ENCODE results near the gene CFAP99. TPM values are rescaled to one million over a fixed set of nuclear protein-coding genes. Genes with fewer than 3 reads are reported as not detected.

The CFAP99 gene
- total and polyA plus RNA-seq, 2 of the 8 experiments (the other 6 are each of a cell fraction or from before 2014, with no cell fraction given) = not detected

GRCh38 chr4:2377241-2377640 lies 41.5 kb upstream of the CFAP99 start:
- Histone ChIP-seq H3K14ac (ENCODE audit: insufficient read length) (no peak overlapping the region), H3K9ac (replicated peaks in 1 of 4; ENCODE audit: extremely low read depth in 1 of 4, low read depth in 3 of 4, low read length in 3 of 4) (no peak overlapping the region), H3K23ac (ENCODE audit: insufficient read length) (no peak overlapping the region), H3K36me3 (ENCODE audit: control insufficient read depth in 2 of 4, insufficient read depth in 4 of 4, low read length in 3 of 4) (no peaks in the 10 kb centered on the region), H2BK12ac (ENCODE audit: low read depth, low read length) (no peak overlapping the region), H3K18ac (ENCODE audit: extremely low read depth, low read length) (no peak overlapping the region), H3K9me3 (ENCODE audit: insufficient read depth in 2 of 2, low read depth in 1 of 2, low read length in 1 of 2) (peaks cover 0 to 4% of the 10 kb centered on the region in 2 experiments; a peak in 3 of 4 replicates), H3K4ac (replicated peaks; ENCODE audit: insufficient read length, low read depth, low read length) (no peak overlapping the region), H4K20me1 (replicated peaks in 1 of 2; ENCODE audit: control insufficient read depth in 1 of 2, insufficient read depth in 2 of 2, low read length in 2 of 2) (no peaks in the 10 kb centered on the region), H4K8ac (ENCODE audit: extremely low read depth, insufficient read depth, low read length) (no peak overlapping the region), H2AK5ac (ENCODE audit: low read depth, low read length) (no peak overlapping the region), H2AFZ (ENCODE audit: low read length) (no peak overlapping the region), H2BK15ac (ENCODE audit: low read length) (no peak overlapping the region), H3K23me2 (ENCODE audit: low read depth, low read length) (no peaks in the 10 kb centered on the region), H3K4me2 (ENCODE audit: insufficient read depth in 1 of 2, low read depth in 2 of 2, low read length in 2 of 2) (no peak overlapping the region), H2BK120ac (replicated peaks; ENCODE audit: low read depth, low read length) (no peak overlapping the region), H2BK5ac (ENCODE audit: low read depth, low read length) (no peak overlapping the region), H3K56ac (replicated peaks; ENCODE audit: insufficient read length, low read depth, low read length) (no peak overlapping the region), H3K79me2 (ENCODE audit: control insufficient read depth in 1 of 2, insufficient read depth in 2 of 2, low read length in 2 of 2) (no peaks in the 10 kb centered on the region), H3K27ac (ENCODE audit: low read depth, low read length) (no peak overlapping the region), H4K5ac (ENCODE audit: insufficient read length, low read depth, low read length) (no peak overlapping the region), H2BK20ac (ENCODE audit: low read length) (no peak overlapping the region), H3K4me1 (replicated peaks in 1 of 4; ENCODE audit: control insufficient read depth in 3 of 4, insufficient read depth in 4 of 4, low read length in 3 of 4) (no peaks in the 10 kb centered on the region), H3K27me3 (replicated peaks in 1 of 4; ENCODE audit: control insufficient read depth in 3 of 4, extremely low read depth in 1 of 4, insufficient read depth in 3 of 4, low read length in 3 of 4) (no peaks in the 10 kb centered on the region), H3K79me1 (ENCODE audit: low read depth, low read length) (no peaks in the 10 kb centered on the region), H4K91ac (replicated peaks; ENCODE audit: insufficient read length, low read length) (no peak overlapping the region), H3K4me3 (ENCODE audit: extremely low read depth in 1 of 4, insufficient read depth in 2 of 4, low read depth in 3 of 4, low read length in 4 of 4) (no peak overlapping the region)
- CTCF ChIA-PET (ENCODE audit: partially characterized antibody) = interaction anchor here (1.1 kb wide), 1 partner anchor 157 kb away, joined by 5 read pairs; no protein-coding TSS in a partner anchor
- DNase-seq (ENCODE audit: low read depth in 1 of 2, low spot score in 2 of 2) = no peak
- 96% methylated on average over 14 of the region's 14 CpGs; no CpG with 5 or more reads in 1 of the 2 experiments for WGBS, 2 experiments (ENCODE audit: extremely low coverage in 1 of 2, insufficient coverage in 1 of 2, insufficient read length in 1 of 2, insufficient replicate concordance in 2 of 2, low coverage in 1 of 2, low lambda C conversion rate in 2 of 2, missing lambda C conversion rate in 1 of 2)
- no peak for FAIRE-seq
- TF ChIP-seq CEBPB (IDR thresholded peaks at IDR 0.05; ENCODE audit: low read depth, low read length) = no peak
- POLR2A ChIA-PET (ENCODE audit: partially characterized antibody) = no interaction called here

Data from H1 (cell line).